GM20000 (cell line): ENCODE data around the gene COL12A1.
A peak's percentile ranks its signal among the peaks of the same experiment; 100 is the strongest.

Experiments used
- DNase-seq: peaks from one replicate; pipeline ENCODE4 v3.0.0; 2012; ENCODE audit warnings: low spot score
- CTCF ChIP-seq: IDR thresholded peaks from 2 replicates; pipeline ENCODE4 v1.5.1; 2012; ENCODE audit warnings: mild to moderate bottlenecking, control low read depth; ENCODE audit errors: extremely low read depth, missing control alignments

COL12A1 gene

GRCh38 chr6:75204217-75204958, 1.5 kb downstream of the COL12A1 start:
- peak; percentile 54 for TF ChIP-seq CTCF
- DNase-seq: peak; percentile 65

GRCh38 chr6:75203721-75204120, 2.1 kb downstream of the COL12A1 start:
- DNase-seq: no peak
- TF ChIP-seq CTCF: no peak

- DNase-seq: no peak
- TF ChIP-seq CTCF: no peak
Observed at GRCh38 chr6:75202676-75203131, 3.1 kb downstream of the COL12A1 start.

GRCh38 chr6:75201901-75202672, 3.8 kb downstream of the COL12A1 start:
- TF ChIP-seq CTCF: no peak
- peak; percentile 15 for DNase-seq

GRCh38 chr6:75201021-75201420, 4.8 kb downstream of the COL12A1 start:
- no peak for DNase-seq
- no peak for TF ChIP-seq CTCF

GRCh38 chr6:75199889-75200288, 6.0 kb downstream of the COL12A1 start:
- DNase-seq: no peak
- no peak for TF ChIP-seq CTCF

GRCh38 chr6:75196081-75196687, 9.7 kb downstream of the COL12A1 start:
- no peak for TF ChIP-seq CTCF
- DNase-seq: no peak
